NCI-H510A (cell line): Measurements from ENCODE around the gene ABCC5.
A peak's percentile ranks its signal among the peaks of the same experiment; 100 is the strongest.
"Not testable (repeated sequence)": the region's sequence is repeated elsewhere in the genome, so short reads cannot be mapped to it uniquely, and the experiment has no call there.

Source experiments
- DNase-seq: peaks from one replicate; lab custom pipeline; 2025; lab: John Stamatoyannopoulos, UW

The ABCC5 gene

DNA sequence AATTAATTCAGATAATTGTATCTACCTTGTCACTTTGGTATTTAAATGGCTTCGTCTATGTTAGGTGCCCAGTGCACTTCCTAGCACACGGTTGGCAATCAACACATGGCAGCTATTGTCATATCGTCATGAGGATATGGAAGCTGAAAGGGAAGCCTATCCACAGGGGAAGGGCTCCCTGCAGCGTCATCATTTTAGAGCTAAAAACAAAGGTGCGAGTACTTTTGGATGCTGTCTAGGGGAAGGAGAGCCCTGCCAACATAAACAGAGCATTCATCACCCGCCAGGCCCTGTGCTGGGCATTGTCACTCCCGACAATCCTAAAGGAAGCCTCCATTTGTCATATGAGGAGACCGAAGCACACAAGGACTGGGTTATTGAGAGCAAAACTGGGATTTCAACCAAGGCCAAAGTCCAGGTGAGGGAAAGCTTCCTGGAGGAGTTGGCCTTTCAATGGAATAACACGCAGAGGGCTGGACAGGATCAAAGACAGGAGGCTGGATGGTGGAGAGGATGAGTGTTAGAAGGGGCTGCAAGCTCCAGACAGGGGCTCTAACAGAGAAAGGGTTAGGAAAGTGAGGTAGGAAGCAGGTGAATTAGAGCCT, 125.0 kb downstream of the ABCC5 start:
- DNase-seq, result no peak

DNA sequence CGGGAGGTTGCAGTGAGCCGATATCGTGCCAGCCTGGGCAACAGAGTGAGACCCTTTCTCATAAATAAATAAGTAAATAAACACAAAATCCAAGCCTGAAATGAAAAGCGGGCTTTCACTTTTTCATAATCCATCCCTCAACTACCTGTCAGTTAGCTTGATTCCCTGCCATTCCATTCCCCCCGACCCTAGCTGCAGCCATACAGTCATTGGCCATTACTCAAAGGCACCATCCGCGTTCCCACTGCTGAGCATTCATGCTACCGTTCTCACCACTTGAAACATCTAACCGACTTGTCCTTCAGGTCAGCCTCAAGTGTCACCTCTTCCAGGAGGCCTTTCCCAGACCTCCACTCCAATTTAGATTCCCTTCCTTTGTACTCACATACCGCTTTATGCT, 131.9 kb downstream of the ABCC5 start:
- DNase-seq, result no peak

DNA sequence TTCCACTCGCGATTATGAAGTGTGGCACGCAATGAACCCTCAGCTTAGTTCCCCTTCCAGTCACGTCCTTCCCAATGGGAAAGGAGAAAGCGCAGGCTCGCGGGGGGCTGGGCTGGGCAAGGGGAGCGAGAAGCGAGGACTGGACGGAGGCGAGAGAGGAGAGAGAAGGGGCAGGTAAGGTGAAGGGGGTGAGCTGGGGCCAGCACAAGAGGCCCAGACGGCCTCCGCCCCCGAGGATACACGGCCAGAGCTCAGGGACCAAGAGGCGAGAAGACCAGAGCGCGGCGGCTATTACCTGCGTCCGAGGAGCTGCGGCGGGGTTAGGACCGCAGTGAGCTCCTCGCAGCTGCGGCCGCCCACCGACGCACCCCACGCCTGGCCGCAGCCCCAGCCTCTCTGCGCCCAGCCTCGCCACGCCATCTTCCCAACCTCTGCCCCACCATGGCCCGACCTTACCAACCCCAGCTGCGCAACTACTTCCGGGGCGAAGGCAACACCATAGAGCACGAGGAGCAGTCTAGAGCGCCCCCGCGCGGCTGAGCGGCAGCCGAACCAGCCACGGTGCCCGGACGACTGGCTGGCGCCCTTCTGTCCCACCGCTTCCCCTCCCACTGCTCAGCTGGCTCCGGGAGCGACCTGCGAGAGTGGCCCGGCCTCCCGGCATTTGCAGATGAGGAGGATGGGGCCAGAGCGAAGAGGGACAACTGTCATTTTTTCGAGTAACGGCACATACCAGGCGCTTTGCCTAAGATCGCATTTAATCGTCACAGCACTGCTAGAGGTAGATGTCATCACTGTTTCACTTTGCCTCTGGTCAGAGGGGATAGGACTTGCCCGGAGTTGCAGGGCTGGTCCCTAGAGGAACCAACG, 133.0 kb downstream of the ABCC5 start, which contains the start of gene PARL:
Gene PARL (minus strand): TSS at position 454 of the 870 bp plus-strand sequence. CDS start 34 bp downstream, at position 420.
- DNase-seq, result peak; percentile 85

DNA sequence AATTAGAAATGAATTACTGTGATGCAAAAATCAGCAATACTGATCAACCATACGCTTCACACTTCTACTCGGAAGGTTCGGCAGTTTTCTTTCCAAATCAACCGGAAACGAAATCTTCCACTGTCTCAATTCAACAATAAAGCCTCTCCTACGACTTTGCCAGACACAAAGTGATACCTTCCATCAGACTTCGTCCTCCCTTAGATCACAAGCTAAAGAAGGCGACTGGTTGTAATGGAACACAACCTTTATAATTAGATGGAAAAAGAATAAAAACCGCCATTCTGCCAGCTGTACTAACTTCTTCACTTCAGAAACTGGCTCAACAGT, 133.6 kb downstream of the ABCC5 start:
- no peak for DNase-seq

DNA sequence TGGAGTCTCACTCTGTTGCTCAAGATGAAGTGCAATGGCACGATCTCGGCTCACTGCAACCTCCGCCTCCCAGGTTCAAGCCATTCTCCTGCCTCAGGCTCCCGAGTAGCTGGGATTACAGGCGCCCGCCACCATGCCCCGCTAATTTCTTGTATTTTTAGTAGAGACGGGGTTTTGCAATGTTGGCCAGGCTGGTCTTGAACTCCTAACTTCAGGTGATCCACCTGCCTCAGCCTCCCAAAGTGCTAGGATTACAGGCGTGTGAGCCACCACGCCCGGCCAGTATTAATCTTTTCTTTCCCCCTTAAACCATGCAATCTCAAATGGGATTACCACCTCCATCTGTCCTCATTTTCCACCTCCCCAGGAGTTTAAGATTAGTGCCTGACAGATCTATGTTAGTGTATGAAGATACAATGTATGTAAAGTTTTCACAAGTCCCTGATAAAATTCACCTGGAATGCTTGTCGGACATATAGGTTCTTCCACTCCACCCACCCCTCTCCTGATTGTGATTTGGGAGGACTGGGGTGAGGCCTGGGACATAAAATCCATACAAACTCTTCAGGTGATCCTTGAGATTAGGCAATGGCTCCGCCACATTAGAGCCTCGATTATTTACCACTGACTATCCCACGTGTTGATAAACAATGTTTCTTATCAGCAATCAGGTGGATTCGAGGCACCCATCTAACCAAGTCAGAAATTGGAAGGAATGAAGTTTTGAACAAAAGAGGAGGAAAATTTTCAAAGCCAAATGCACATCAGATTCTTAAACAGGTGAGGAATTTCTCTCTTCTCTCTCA, 134.2 kb downstream of the ABCC5 start:
- no peak for DNase-seq

DNA sequence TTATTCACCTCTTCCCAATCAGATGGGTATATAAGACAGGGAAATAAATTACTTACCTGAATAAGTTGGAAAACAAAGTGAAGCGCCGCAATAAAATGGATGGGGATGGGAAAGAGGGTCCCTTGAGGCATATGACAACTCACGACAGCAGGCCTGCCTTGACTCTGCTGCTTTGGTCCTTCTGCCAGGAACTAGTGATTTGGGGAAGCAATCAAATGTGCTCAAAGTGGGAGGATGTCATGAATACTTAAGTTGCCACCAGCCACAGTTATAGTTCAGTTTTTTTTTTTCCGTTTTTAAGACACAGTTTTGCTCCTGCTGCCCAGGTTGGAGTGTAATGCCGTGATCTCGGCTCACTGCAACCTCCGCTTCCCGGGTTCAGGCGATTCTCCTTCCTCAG, 137.6 kb downstream of the ABCC5 start:
- DNase-seq, result no peak

DNA sequence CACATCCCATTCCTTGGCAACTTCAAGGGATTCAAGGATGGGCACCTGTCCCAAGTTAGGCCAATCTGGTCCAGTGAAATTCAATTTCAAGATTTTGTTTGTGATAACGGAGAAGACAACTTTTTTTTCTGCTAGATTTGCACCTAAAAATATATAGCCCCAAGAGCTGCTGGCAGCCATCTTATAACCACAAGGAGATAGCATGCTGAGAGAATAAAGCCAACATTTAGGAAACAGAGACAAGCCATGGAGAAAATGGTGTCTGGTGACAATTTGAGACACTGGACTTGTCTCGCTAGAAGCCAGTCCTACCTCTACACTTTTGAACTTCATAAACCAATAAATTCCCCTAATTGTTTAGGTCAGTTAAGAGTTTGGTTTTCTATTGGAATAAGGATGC, 138.4 kb downstream of the ABCC5 start:
- DNase-seq, result no peak

DNA sequence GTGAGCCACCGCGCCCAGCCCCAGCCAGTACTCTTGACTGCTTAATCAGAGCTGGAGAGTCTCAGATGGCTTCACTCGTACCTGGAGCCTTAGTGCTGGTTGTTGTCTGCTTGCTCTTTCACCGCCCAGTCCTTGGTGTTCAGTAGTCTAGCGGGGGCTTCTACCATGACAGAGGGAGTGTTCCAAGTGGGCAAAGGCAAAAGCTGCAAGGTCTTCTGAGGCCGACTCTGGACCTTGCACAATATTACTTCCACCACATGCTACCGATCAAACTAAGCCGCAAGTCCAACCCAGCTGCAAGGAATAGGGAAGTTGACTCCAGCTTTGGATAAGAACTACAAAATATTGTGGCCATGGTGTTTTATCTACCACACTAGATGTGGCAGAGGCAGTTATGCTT, 139.6 kb downstream of the ABCC5 start:
- no peak for DNase-seq

DNA sequence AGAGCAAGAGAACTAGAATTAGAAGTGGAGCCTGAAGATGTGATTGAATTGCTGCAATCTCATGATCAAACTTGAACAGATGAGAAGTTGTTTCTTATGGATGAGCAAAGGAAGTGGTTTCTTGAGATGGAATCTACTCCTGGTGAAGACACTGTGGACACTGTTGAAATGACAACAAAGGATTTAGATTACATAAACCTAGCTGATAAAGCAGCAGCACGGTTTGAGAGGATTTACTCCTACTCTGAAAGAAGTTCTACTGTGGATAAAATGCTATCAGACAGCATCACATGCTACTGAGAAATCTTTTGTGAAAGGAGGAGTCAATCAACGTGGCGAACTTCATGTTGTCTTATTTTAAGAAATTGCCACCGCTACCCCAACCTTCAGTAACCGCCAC, 140.5 kb downstream of the ABCC5 start:
- DNase-seq, result not testable (repeated sequence)

DNA sequence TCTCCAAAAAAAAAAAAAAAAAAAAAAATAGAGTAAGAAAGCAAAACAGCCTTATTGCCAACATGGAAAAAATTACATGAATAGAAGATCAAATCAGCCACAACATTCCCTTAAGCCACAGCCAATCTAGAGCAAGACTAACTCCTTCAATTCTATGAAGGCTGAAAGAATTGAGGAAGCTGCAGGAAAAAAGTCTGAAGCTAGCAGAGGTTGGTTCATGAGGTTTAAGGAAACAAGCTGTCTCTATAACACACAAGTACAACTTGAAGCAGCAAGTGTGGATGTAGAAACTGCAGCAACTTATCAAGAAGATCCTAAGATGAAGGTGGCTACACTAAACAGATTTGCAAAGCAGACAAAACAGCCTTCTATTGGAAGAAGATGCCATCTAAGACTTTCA, 142.3 kb downstream of the ABCC5 start:
- no peak for DNase-seq

DNA sequence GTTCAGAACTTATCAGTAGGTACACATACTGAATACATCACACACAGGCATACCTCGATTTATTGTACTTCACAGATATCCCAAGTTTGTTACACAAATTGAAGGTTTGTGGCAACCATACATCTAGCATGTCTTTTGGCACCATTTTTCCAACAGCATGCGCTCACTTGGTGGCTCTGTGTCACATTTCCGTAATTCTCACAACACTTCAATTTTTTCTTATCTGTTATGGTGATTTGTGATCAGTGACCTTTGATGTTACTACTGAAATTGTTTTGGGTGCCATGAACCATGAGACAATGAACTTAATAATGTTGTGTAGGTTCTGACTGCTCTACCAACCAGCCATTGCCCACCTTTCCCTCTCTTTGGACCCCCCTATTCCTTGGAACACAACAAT, 143.8 kb downstream of the ABCC5 start:
- DNase-seq, result no peak

DNA sequence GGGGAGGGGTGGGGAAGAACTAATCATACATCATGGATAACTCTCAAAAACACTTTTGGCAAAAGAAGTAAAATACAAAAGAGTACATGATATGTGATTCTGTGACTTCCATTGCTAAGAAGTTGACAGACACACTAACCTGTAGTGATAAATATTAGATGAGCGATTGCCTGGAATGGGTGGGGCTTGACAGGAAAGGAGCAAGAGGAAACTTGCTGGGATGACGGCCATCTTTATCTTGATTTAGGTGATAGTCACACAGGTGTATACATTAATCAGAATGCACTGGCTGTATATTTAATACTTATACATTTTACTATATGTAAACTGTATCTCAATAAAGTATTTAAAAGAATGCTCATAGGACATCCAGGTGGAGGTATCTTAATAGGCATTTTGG, 146.1 kb downstream of the ABCC5 start:
- DNase-seq, result no peak

DNA sequence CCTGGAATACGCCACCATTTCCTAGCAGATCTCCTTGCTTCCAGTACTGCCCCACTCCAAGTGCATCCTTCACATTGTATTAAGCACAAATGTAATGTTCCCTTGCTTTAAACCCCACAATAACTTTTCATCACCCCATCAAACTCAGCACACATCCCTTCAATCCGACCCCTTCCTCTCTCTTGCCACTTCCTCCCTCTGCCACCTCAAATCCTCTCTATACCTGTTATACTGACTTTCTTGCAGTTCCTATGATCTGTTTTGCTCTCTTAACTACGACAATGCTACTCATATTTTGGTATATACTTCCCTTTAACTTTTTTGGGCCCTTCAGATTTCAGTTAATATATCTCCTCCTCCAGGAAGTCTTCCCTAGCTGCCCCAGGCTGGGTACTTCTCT, 147.1 kb downstream of the ABCC5 start:
- no peak for DNase-seq
